ENCODE measurements around the gene TBC1D12. TPM values are rescaled to one million over a fixed set of nuclear protein-coding genes. Genes with fewer than 3 reads are reported as not detected.

TBC1D12 gene
- total and polyA plus RNA-seq, 2 experiments from 2014 or later, result 5.3 to 8.5 TPM

DNA sequence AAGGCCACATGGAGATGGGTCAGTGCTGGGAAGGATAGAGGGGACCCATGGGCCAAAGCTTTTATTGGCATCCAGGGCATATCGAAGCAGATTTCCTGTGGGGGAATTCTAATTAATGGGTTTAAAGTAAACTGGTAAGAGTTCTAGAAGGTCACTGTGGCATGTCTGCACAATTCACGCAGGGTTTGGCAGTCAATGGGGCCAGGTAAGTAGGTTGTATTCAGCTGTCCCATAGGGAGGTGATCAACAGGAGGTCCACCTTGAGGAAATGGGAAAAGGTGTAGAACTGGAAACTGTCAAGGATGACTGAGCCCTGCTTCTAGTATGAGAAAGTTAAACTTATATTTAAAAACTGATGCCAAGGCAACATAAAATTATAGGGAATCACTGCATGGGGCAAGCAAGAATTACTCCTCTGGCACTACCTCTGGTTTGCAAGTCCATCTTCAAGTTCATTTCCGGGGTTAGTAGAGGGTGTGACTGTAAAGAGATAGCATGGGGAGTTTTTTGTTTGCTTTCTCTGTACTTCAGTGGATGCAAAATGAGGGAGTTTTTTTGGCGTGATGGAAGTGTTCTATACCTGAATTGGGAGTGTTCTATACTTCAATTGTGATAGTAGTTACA, 22.5 kb downstream of the TBC1D12 start:
- no peaks in the 10 kb centered on the region for H3K27me3 ChIP-seq
- H3K36me3 ChIP-seq, result no peaks in the 10 kb centered on the region
- no peaks in the 10 kb centered on the region for H3K9me3 ChIP-seq (ENCODE audit: low read depth)
- H3K27ac ChIP-seq, result no peak overlapping the region
- H3K4me1 ChIP-seq (ENCODE audit: low read depth), result no peaks in the 10 kb centered on the region
- H3K4me3 ChIP-seq, result no peak overlapping the region
- TF ChIP-seq, protein P1, sequence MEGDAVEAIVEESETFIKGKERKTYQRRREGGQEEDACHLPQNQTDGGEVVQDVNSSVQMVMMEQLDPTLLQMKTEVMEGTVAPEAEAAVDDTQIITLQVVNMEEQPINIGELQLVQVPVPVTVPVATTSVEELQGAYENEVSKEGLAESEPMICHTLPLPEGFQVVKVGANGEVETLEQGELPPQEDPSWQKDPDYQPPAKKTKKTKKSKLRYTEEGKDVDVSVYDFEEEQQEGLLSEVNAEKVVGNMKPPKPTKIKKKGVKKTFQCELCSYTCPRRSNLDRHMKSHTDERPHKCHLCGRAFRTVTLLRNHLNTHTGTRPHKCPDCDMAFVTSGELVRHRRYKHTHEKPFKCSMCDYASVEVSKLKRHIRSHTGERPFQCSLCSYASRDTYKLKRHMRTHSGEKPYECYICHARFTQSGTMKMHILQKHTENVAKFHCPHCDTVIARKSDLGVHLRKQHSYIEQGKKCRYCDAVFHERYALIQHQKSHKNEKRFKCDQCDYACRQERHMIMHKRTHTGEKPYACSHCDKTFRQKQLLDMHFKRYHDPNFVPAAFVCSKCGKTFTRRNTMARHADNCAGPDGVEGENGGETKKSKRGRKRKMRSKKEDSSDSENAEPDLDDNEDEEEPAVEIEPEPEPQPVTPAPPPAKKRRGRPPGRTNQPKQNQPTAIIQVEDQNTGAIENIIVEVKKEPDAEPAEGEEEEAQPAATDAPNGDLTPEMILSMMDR (IDR thresholded peaks at IDR 0.05; ENCODE audit: low read depth, low read length), result no peak
- no peak for DNase-seq (ENCODE audit: low read depth in 1 of 2, low spot score in 1 of 2)

DNA sequence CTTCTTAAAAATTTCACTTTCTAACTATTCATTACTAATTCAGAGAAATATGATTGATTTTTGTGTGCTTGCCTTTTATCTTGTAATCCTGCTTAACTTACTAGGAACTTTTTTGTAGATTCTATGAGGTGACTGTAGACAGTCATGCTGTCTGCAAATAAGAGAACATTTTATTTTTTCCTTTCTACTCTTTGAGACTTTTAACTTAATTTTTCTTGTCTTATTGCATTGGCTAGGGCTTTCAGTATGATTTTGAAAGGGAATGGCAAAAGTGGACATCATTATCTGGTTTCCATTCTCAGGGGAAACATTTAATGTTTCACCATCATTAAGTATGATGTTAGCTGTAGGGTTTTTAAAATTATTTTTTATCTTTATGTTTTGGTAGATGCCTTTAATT, 23.6 kb downstream of the TBC1D12 start:
- Histone ChIP-seq H3K27me3 (no peaks in the 10 kb centered on the region), H3K36me3 (no peaks in the 10 kb centered on the region), H3K27ac (no peak overlapping the region), H3K9me3 (ENCODE audit: low read depth) (no peaks in the 10 kb centered on the region), H3K4me1 (ENCODE audit: low read depth) (no peaks in the 10 kb centered on the region), H3K4me3 (no peak overlapping the region)
- TF ChIP-seq, protein P1 (IDR thresholded peaks at IDR 0.05; ENCODE audit: low read depth, low read length), result no peak
- no peak for DNase-seq (ENCODE audit: low read depth in 1 of 2, low spot score in 1 of 2)

DNA sequence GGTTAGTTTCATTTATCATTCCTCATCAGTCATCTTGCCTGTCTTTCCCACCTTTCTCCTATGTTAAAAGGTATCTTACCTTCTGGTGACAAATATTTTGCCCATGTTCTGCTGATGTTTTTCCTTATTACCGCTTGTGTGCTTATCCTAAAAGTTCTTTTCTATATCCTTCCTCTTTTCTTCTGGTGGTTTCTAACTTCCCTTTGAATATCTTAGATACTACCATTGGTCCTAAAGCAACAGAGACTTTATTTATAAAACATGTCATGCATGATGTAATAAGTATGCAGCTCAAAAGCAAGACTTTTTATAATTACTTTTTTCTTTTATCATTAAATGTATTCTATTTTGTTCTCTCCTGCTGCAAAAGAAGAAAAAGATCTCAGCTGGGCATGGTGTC, 24.8 kb downstream of the TBC1D12 start:
- H3K27me3 ChIP-seq, result no peaks in the 10 kb centered on the region
- TF ChIP-seq, protein P1 (IDR thresholded peaks at IDR 0.05; ENCODE audit: low read depth, low read length), result no peak
- H3K4me3 ChIP-seq, result no peak overlapping the region
- no peaks in the 10 kb centered on the region for H3K9me3 ChIP-seq (ENCODE audit: low read depth)
- no peak overlapping the region for H3K27ac ChIP-seq
- H3K4me1 ChIP-seq (ENCODE audit: low read depth), result no peaks in the 10 kb centered on the region
- H3K36me3 ChIP-seq, result no peaks in the 10 kb centered on the region
- DNase-seq (ENCODE audit: low read depth in 1 of 2, low spot score in 1 of 2), result no peak

DNA sequence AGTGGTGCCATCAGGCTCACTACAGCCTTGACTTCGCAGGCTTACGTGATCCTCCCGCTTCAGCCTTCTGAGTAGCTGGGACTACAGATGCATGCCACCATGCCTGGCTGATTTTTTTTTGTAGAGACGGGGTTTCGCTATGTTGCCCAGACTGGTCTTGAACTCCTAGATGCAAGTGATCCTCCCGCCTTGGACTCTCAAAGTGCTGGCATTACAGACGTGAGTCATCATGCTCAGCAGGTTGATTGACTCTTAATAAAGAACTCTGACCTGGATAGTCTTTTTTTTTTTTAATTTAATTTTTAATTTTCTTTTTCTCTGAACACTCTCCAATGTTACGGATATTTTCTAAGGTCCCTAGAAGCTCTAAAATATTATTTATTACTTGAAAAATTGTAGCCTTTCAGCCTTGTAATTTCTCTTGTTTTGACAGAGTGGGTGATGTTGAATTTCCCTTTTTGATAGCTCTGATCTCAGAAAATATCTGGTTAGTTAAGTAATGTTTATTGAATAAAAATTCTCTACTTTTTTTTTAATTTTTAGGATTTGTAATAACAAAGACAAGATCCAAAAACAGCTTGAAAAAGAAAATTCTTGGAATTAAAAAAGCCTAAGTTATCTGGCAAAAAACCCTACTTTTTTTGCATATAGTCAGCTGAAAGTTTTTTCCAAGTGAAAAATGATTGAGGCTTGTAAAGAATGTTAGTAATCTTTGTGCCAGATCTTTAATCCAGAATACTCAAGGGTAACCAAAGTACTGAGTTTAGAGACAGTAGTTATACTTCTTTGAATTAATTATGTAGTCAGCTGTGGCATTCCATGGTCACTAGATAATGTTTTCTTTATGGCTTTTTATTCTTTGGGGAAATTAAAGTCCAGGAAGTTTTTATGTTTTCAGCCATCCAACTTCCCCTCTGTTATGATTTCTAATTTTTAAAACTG, 26.7 kb downstream of the TBC1D12 start:
- Histone ChIP-seq H3K27ac (no peak overlapping the region), H3K36me3 (no peaks in the 10 kb centered on the region), H3K4me3 (no peak overlapping the region), H3K4me1 (ENCODE audit: low read depth) (no peaks in the 10 kb centered on the region), H3K9me3 (ENCODE audit: low read depth) (no peaks in the 10 kb centered on the region), H3K27me3 (no peaks in the 10 kb centered on the region)
- DNase-seq (ENCODE audit: low read depth in 1 of 2, low spot score in 1 of 2), result no peak
- TF ChIP-seq, protein P1 (IDR thresholded peaks at IDR 0.05; ENCODE audit: low read depth, low read length), result no peak

DNA sequence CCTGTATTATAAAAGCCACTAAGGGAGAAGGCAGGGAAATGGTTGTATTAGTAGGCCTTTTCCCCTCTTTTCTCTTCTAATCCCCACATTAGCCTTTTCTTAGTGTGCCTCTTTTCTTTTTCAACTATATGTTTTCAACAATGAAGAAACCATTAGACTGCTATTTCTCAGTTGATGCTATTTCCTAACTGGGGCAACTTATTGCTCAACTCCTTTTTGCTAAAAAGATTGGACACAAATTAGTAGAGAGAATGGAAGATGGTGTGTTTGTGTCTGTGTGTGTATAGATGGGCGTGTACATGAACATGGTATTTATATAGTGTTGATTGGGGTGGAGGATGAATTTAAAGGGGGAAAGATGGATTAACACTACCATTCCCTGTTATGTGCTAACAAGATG, 28.4 kb downstream of the TBC1D12 start:
- Histone ChIP-seq H3K27me3 (no peaks in the 10 kb centered on the region), H3K36me3 (no peaks in the 10 kb centered on the region), H3K9me3 (ENCODE audit: low read depth) (no peaks in the 10 kb centered on the region), H3K27ac (no peak overlapping the region), H3K4me3 (no peak overlapping the region), H3K4me1 (ENCODE audit: low read depth) (no peaks in the 10 kb centered on the region)
- TF ChIP-seq, protein P1 (IDR thresholded peaks at IDR 0.05; ENCODE audit: low read depth, low read length), result no peak
- peak in 1 of 2 donors; percentile 42 for DNase-seq (ENCODE audit: low read depth in 1 of 2, low spot score in 1 of 2)

Data from cardiac muscle cell (in vitro differentiated cells and primary cell).